Gastroesophageal sphincter (tissue), 4 donors: Measurements from ENCODE around the gene KCNG4. TPM values are rescaled to one million over a fixed set of nuclear protein-coding genes. Genes with fewer than 3 reads are reported as not detected.

Experiments used
- ATAC-seq: fragments of 150-250 bp; one replicate; pipeline ENCODE4 v1.9.1; 2016; ENCODE audit warnings: mild to moderate bottlenecking, moderate library complexity
- H3K27ac ChIP-seq, 4 donors: fragments of 200-600 bp; sonication (generic) in 3 of 4; 1 replicate in 3 of 4; 2 replicates in 1 of 4; pipeline ENCODE4 v1.5.1; 2016 to 2019
- H3K27me3 ChIP-seq: fragments of 200-600 bp; sonication (generic); one replicate; pipeline ENCODE4 v1.5.1; 2019
- H3K36me3 ChIP-seq, 2 donors: fragments of 200-600 bp; sonication (generic); one replicate each; pipeline ENCODE4 v1.5.1; 2019; ENCODE audit warnings: control low read depth in 1 of 2
- H3K4me1 ChIP-seq, 3 donors: fragments of 200-600 bp; sonication (generic); 1 replicate in 2 of 3; 2 replicates in 1 of 3; pipeline ENCODE4 v1.5.1; 2016 to 2019; ENCODE audit warnings: control low read depth in 2 of 3
- H3K4me3 ChIP-seq, 2 donors: fragments of 200-600 bp; sonication (generic); one replicate each; pipeline ENCODE4 v1.5.1; 2019; ENCODE audit warnings: mild to moderate bottlenecking in 1 of 2, moderate library complexity in 1 of 2
- H3K9me3 ChIP-seq, 3 donors: fragments of 200-600 bp; sonication (generic); one replicate each; pipeline ENCODE4 v1.5.1; 2017 to 2019; ENCODE audit warnings: control low read depth in 2 of 3
- EP300 ChIP-seq: sonication (generic); formaldehyde crosslinking; IDR thresholded peaks from one replicate; pipeline ENCODE4 v1.6.1; 2017; ENCODE audit warnings: antibody characterized with exemption, mild to moderate bottlenecking
- POLR2A ChIP-seq, 2 donors: fragments of 450-650 bp; IDR thresholded peaks; one replicate each; pipeline ENCODE4 v1.6.1; 2017; ENCODE audit warnings: antibody characterized with exemption in 2 of 2, mild to moderate bottlenecking in 2 of 2, moderate library complexity in 1 of 2
- POLR2AphosphoS5 ChIP-seq: sonication (generic); formaldehyde crosslinking; IDR thresholded peaks from one replicate; pipeline ENCODE4 v1.6.1; 2017; ENCODE audit warnings: antibody characterized with exemption
- WGBS, 2 donors: methylation state at CpG; one replicate each; pipeline ENCODE4 v1.1.5; 2018; ENCODE audit warnings: low coverage in 1 of 2; 5-methylcytosine and 5-hydroxymethylcytosine counted together
- total RNA-seq, 4 donors: library from RNA; depleted of rRNA; stranded (reverse); fragments of >200 nt; gene quantifications; one replicate each; pipeline ENCODE4 v1.1.0, GENCODE V29; 2016
- TF ChIP-seq, protein P1 (sequence below), 4 experiments: fragments of 200-600 bp in 2 of 4; fragments of 450-650 bp in 2 of 4; sonication (generic) in 1 of 4; IDR thresholded peaks; one replicate each; pipeline ENCODE4 v1.5.1; 2017 to 2019; ENCODE audit warnings: antibody characterized with exemption in 4 of 4, mild to moderate bottlenecking in 2 of 4, moderate library complexity in 2 of 4

The KCNG4 gene
- total RNA-seq, 4 donors from 2014 or later = not detected

DNA sequence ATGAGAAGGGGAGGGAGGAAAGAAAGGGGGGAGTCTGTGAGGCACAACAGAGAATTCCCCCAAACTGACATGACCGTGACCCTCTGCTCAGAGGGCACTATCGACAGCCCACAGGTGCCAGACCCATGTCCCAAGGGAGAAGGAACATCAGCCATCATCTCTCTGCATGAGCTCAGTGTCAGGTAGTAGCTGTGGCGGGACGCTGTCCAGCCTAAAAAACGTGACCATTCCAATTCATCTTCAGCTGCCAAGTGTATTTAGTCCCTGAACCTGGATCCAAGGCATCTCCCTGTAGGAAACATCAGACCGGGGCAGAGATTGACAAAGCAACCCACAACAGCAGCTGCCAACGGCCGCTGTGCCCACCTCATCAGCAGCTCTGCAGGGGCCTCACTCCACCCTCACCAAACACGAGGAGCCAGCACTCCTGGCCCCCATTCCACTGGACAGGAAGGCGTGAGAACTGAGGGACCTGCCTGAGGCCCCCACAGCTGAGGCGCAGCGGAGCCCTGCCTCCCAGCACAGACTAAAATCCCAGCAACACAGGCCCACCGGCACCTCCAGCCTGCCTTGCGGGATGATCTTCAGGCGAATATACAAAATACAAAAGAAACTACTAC is 61.6 kb downstream of the KCNG4 start:
- peak overlapping the region in 3 of 4 donors; percentile 64 to 80 (median 76) for H3K27ac ChIP-seq
- H3K9me3 ChIP-seq = no peaks in the 10 kb centered on the region
- H3K4me1 ChIP-seq = peaks cover 0 to 43% (median 21%) of the 10 kb centered on the region in 3 donors
- peak; percentile 23 for ATAC-seq
- 71 to 79% methylated on average over 5 of the region's 15 CpGs for WGBS, 2 donors
- peaks cover 0 to 52% of the 10 kb centered on the region in 2 donors for H3K36me3 ChIP-seq
- no peaks in the 10 kb centered on the region for H3K27me3 ChIP-seq
- no peak overlapping the region for H3K4me3 ChIP-seq
- TF ChIP-seq EP300 (no peak), POLR2A (IDR thresholded peaks at IDR 0.05) (no peak), POLR2AphosphoS5 (no peak)
- TF ChIP-seq, protein P1, sequence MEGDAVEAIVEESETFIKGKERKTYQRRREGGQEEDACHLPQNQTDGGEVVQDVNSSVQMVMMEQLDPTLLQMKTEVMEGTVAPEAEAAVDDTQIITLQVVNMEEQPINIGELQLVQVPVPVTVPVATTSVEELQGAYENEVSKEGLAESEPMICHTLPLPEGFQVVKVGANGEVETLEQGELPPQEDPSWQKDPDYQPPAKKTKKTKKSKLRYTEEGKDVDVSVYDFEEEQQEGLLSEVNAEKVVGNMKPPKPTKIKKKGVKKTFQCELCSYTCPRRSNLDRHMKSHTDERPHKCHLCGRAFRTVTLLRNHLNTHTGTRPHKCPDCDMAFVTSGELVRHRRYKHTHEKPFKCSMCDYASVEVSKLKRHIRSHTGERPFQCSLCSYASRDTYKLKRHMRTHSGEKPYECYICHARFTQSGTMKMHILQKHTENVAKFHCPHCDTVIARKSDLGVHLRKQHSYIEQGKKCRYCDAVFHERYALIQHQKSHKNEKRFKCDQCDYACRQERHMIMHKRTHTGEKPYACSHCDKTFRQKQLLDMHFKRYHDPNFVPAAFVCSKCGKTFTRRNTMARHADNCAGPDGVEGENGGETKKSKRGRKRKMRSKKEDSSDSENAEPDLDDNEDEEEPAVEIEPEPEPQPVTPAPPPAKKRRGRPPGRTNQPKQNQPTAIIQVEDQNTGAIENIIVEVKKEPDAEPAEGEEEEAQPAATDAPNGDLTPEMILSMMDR (IDR thresholded peaks at IDR 0.05) = no peak

DNA sequence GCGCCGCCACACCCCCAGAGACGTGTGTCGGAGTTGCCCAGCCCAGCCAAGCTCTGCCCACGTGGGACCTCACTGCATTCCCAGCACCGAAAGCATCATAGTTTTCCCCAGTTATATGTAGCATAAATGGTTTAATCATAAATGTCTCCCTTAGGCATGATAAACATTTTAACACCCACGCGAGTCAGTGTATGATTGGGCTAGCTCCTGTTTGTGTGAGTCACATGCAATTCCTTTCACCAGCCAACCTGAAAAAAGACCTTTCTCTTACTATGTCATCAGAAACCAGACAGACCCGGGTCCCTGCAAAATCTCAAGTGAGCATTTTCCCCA is 62.1 kb downstream of the KCNG4 start:
- H3K9me3 ChIP-seq = no peaks in the 10 kb centered on the region
- TF ChIP-seq POLR2AphosphoS5 = peak; percentile 44
- TF ChIP-seq, protein P1 (IDR thresholded peaks at IDR 0.05) = no peak
- peak overlapping the region in 3 of 4 donors; percentile 64 to 80 (median 76) for H3K27ac ChIP-seq
- WGBS, 2 donors = 4% methylated on average over 6 of the region's 9 CpGs; no CpG with 5 or more reads in 1 of the 2 donors
- H3K4me3 ChIP-seq = no peak overlapping the region
- H3K4me1 ChIP-seq = peaks cover 0 to 41% (median 21%) of the 10 kb centered on the region in 3 donors
- H3K27me3 ChIP-seq = no peaks in the 10 kb centered on the region
- ATAC-seq = peak; percentile 47
- peaks cover 0 to 46% of the 10 kb centered on the region in 2 donors for H3K36me3 ChIP-seq

DNA sequence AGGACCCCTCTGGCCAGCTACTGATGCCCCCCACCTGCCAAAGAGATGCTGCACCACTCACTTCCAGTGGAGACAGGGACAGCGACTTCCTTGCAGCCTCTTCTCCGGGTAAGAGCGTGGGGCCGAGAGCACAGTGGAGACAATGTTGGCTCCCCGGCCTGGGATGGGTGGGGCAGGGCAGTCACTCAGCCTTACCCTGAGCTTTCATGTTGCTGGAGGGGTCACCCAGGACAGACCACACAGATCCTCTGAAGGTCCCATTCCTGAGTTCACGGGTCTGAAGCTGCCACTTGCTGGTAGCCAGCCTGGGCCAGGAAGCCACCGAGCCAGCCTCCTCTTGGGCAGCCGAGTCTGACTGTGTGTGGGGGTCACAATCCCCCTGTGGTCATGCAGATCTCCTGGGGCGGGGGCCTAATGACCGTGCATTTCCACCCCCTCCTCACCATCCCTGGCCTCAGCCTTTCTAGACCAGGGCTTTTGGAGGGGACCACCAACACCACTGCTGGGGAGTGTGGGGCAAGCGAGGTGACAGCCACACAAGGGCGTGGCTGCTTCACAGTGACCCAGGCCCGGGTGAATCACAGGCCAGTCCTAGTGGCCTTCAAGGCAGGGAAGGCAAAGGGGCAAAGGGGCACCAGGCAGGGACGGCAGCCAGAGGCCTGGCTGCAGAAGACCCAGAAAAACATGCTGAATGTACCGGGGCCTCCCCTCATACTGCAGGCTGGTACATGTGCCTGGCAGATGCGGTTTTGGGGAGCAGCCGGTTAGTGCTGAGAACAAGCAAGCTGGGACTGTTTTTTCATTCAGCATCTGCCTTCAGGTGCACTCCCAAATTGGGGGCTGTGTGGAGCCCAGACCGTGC is 63.4 kb downstream of the KCNG4 start:
- TF ChIP-seq EP300 = no peak
- no peak for TF ChIP-seq POLR2A (IDR thresholded peaks at IDR 0.05)
- TF ChIP-seq, protein P1 (IDR thresholded peaks at IDR 0.05) = no peak
- no peak for TF ChIP-seq POLR2AphosphoS5
- Histone ChIP-seq H3K4me3 (no peak overlapping the region), H3K9me3 (no peaks in the 10 kb centered on the region), H3K4me1 (peaks cover 0 to 41% (median 21%) of the 10 kb centered on the region in 3 donors), H3K27me3 (no peaks in the 10 kb centered on the region), H3K27ac (peak overlapping the region in 3 of 4 donors; percentile 64 to 80 (median 76)), H3K36me3 (peaks cover 0 to 34% of the 10 kb centered on the region in 2 donors)
- ATAC-seq = no peak
- WGBS, 2 donors = no CpG with 5 or more reads among the region's 18 CpGs

DNA sequence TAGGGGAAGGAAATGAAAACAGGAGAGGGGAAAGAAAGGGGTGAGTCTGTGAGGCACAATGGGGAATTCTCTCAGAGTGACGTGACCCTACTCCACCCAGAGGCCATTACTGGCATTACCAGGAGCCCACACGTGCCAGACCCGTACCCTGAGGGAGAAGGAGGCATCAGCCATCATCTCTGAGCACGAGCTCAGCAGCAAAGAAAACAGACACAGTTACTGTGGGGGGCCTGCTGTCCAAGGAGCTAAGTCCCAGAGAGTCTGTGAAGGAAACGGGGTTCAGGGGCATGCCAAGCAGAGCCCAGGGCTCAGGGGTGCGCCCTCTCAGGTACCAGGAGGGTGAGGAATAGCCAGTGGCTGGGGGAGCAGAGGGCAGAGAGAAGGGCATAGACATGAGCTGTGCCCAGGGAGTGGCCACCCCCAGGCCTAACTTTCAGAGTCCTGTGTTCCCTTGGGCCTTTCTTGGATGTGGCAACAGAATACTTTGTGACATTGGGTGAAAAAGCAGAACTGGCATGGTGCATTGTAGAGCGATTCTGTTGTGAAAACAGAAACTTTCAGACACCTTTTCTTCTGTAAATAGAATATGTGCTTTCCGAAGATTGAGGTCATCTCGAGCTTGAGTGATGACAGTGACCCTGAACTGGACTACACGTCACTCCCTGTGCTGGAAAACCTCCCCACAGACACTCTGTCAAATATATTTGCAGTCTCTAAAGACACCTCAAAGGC is 64.3 kb downstream of the KCNG4 start:
- H3K9me3 ChIP-seq = no peaks in the 10 kb centered on the region
- no peaks in the 10 kb centered on the region for H3K27me3 ChIP-seq
- peaks cover 0 to 25% of the 10 kb centered on the region in 2 donors for H3K36me3 ChIP-seq
- ATAC-seq = no peak
- 27 to 35% methylated on average over 6 of the region's 10 CpGs for WGBS, 2 donors
- peaks cover 0 to 41% (median 21%) of the 10 kb centered on the region in 3 donors for H3K4me1 ChIP-seq
- TF ChIP-seq POLR2AphosphoS5 (no peak), EP300 (no peak), POLR2A (IDR thresholded peaks at IDR 0.05) (no peak)
- TF ChIP-seq, protein P1 (IDR thresholded peaks at IDR 0.05) = peak in 3 of 4 experiments; percentile 67 to 73 (median 69)
- peak overlapping the region in 2 of 4 donors; percentile 64 to 76 for H3K27ac ChIP-seq
- H3K4me3 ChIP-seq = no peak overlapping the region
